Stimulated activated CD4-positive, alpha-beta T cell treated with anti-CD3 and anti-CD28 coated beads, Interleukin-4, amount 100 ng/mL, for 4 hours (primary cell): ENCODE results near the gene WNT11.
A peak's percentile ranks its signal among the peaks of the same experiment; 100 is the strongest.

ENCODE experiments used
- DNase-seq, 2 experiments: peaks; one replicate each; pipeline ENCODE4 v3.0.0-alpha.2; 2020

The WNT11 gene

DNA sequence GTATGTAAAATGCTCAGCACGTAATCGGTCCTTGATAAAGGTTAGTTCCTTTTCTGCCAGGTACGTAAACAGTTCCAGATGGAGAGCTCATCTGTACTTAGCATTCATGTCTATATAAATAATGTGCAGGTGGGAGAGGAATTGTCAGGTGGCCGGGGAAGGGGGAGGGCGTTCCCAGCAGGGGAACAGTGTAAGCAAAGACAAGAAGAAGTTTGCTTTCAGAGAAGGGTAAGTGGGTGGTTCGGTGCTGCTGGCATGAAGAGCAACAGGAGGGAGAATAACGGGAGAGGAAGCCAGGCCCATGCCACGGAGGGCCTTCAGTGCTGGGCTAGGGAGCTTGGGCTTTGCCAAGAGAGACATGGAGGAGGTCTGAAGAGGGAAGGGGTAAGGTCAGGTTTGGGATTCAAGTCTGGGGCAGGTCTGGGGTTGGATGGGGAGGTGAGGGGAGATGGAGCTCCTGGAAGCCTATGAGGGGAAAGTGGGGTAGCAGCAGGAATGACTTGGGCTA, 11.4 kb upstream of the WNT11 start:
- DNase-seq, result no peak

DNA sequence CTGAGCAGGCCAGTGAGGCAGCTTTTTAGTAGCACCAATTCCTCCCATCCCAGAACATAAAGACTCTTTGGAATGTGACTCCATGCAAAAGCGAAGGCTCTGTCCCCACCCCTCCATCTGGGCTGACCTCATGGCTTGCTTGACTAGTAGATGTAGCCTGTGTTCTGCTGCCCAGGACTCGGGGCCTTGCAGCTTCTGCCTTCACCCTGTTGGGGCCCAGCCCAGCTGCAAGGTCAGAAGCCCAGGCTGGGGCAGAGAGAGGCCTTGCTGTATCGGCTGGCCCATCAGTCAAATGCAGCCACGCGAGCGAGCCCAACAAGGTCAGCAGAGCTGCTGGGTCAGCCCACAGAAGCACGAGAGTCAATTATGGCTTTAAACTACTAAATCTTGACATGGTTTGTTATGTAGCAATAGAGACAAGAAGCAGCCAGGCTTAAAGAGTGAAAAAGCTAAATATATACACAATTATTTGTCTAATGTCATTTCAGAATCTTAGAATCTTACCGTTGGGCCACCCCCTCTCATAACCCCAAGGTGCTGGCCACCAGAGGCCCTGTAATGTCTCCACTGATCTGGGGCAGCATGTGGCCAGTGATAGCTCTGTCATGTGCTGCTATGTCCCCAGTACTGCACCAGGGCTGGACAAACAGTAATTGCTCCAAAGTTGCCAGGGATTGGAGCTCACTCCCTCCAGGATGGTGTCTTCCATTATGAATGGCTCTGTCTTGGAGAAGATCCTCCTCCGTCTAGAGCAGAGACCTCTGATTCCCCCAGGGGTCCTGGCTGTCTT, 10.4 kb upstream of the WNT11 start:
- DNase-seq, result no peak

DNA sequence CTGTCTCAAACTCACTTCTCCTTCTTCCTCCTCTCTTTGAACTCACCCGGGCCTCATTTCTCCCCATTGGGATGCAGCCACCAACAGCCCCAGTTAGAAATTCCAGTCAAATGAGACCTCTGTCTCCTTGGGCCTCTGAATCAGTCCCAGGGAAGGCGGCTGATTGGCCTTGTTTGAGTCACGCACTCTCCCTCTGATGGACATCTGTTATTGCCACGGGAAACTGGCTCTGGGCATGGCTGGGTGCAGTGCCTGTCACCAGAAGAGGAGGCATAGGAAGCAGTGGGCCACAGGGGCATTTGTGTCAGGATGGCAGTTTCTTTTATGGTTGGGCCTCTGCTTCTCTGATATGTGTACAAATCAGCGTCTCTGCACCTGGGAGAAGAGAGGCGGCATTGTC, 9.6 kb upstream of the WNT11 start:
- no peak for DNase-seq

DNA sequence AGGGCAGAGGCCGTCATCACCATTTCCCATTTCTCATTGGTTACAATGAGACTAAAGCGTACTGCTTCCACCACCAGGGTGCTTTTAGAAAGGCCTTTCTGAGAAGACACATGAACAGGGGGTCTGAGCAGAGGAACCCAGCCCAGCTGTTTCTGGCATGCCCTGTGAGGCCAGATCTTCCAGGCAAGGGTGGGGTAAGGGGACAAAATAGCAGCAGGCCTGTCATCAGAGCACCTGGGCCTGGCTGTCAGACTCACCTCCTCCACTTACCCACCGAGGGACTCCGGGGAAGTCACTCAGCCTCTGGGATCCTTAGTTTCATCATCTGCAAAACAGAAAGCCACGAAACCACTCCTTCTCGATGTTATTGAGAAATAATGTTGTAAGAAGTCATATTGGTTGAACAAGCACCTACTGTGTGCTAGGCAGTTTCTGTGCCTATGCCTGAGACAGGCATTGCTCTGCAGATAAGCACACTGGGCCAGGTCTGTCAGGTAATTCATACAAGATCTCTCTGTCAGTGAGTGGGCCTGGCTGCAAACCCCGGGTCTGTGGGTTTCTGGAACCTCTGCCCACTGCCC, 8.8 kb upstream of the WNT11 start:
- DNase-seq, result no peak

DNA sequence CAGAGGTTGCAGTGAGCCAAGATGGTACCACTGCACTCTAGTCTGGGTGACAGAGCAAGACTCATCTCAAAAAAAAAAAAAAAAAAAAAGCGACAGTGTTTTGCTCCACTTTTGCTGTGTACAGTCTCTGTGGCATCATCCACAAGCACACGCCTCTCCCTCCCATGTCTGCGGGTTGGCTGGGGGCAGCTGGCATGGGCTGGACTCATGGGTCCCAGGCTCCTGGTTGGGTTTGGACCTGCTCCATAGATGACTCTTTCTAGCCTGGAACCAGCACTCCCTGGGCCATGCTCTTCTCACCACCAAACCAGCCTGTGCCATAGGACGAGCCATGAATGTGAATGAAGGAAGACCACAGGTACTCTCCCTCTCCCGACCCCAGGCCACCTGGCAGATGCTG, 7.9 kb upstream of the WNT11 start:
- DNase-seq, result no peak

DNA sequence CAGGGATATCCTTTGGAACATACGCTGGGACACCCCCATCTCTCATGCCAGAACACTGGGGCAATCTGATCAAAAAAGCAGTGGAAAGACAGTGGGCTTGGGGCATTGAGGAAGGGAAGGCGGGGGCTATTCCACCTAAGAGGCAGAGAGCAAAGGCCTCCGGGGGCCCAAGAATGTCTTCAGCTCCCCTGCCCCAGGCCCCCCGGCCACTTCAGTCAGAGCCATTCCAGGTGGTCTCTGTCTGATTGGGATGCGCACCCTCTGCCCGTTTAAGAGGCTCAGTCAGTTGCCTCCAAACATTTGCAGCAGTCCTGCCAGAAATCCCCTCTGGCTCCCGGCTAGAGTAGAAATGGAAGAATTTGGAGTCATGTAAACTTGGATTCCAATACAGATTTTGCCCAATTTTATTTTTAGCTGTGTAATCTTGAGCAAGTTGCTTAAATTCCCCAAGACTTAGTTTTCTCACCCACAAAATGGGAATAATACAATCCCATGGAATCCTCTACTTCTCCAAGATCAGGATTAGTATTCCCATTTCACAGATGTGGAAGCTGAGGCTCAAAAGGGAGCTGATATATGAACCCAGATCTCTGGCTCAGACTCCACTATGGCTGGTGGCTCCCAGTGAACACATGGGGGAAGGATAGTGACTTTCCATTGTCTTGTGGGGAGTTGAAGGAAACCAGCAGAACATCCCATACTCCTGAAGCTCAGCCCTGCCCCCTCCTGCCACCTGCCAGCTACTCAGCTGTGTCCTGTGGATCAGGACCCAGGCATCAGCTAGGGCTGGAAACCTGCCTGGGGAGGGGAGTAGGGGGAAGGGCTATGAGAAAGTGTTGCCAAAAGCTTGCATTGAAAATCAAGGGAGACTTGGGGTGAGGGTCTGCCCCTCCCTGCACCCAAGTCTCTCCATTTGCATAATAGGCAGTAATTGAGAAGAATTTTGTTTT, 6.1 kb upstream of the WNT11 start:
- DNase-seq, result no peak

DNA sequence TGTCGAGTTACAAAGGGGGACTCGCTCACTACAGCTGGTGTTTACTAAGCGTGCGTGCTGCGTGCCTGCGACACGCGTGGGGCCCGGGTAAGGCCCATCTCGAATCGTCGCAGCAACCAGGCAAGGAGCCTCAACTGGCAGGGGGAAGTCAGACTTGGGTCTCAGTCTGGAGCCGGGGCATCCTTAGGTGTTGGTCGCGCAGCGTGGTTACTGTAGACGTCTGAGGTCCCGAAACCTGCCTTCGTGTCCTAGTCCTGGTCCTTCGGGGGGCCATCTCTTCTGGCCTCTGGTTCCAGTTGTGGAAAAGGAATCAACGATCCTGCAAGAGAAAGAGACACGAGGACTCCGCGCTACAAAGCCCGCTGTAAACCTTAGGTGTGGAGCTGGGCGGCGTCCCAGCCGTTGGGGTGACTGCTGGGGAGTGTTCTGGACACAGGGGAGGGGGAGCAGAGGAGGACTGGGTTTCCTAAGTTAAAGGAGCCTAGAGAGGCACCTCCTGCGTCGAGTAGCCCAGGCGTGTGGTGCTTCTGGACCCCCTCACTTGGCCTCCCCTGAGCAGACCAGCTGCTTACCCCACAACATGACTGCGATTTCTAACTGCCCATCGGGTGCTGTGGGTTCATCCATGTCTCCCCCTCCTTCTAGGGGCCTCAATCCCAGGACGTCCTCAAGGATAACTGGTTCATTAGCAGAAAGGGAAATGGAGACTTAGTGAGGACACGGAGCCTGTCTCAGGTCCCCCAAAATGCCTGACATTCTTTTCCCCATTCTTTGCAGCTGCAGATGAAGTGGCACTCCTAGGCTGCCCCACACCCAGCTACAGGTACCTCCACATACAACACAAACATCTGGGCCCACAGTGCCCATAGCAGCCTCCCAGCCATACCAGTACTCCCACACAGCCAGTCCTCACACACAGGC, 4.9 kb upstream of the WNT11 start:
- DNase-seq, result no peak

DNA sequence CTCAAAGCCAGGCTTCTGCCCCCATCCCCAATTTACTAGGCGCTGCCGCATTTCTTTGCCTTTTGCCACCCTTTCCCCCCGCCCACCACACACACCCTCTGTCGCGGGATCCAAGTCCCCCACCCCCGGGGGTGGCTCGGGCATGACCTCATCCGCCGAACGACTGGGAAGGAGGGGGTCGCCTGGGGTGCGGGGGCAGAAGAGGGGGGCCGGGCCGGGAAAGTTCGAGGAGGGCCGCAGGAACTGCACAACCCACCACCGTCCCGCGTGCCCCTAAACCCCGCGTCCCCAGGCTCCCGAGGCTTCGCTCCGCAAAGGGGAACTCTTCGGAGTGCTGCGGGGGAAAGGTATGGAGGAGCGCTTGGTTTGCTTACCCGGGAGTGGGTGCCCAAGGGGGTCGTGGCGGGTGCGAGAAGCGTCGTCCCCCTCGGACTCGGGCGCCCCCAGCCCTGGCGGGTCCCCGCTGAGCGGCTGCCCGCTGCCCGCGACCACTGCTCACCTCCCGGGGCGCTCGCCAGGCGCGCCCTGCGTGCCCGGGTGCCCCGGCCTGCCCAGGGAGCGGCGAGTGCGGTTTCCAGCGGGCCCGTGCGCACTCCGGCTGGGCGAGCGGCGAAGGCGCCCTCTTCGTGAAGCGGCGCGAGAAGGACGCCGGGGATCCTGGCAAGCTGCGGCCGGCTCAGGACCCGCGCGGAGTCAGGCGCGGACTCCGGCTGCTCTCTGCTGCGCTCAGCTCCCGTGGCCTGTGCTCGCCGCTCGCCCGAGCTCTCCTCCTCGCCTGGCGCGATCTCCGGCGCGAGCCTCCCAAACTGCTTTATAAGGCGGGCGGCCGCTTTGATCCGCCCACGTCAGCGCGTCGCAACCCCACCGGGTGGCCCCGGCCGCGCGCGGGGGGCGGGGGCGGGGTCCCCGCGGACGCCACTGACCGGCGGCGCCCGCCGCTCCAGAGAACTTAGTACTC, 4.0 kb upstream of the WNT11 start:
- peak; percentile 24 to 27 for DNase-seq

DNA sequence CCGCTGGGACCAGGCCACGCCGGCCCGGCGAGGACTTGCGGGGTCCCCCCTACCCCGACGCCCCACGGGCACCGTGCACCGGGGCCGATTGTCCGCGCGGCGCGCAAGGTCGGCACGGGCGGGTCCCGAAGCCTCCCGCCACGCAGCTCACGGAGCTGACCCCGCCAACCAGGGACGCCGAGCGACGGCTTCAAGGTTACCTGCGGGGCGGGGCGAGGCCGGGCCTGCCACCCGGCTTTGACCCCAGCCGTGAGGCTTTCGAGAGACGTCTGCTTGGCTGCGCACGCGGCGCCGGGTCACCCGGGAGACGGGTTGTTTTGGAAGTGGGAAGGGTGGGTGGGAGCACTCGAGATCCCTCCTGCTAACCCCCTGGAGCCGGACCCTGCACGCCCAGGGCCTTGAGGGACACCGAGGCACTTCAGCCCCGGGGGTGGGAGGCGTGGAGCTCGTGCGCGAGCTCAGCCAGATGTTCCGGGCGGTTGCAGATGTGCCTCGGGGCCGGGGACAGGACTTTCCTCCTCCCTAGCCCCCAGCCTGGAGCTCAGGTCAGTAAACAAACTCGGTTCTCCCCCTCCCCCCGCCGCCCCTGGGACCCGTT, 3.2 kb upstream of the WNT11 start:
- peak in 1 of 2 experiments; percentile 22 for DNase-seq

DNA sequence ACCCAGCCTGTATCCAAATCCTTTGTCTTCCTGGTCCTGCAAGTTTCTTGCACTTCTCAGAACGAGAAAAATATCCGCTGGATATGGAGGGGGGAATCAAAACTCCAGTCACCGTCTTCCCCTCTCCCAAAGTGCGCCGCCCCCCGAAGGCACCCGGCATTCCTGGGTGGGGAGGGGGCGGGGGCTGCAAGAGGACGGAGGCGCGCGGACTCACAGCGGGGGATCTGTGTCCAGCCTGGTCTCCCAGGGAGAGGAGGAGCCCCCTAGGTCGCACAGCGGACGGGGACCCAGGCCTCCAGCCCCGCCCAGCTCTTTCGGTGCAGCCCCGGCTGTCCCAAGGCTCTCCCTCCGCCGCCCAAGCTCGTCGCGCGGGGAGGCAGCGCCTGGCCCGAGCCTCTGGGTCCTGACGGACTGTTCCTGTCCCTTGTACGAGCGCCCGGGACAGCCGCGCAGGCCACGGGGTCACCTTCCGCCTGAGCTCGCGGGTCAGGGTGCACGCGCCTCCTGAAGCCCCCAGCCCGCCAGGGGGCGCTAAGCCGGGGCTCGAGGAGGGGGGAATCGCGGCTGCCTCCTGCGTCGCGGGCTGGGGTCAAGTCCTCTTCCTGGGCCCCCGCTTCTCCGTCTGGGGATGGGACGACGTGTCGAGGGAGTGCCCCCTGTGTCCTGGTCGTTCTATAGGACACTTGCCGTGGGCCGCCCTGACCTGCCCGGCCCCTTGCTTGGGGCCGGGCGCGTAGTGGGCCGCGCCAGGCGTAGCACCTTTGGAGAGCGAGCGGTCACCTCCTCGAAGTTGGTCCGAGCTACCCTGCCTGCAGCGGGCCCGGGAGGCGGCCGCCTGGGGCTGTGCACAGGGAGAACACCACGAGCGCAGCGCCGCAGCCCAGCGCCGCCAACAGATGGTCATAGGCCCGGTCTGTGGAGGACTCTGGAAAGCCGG, 2.4 kb upstream of the WNT11 start:
- DNase-seq, result peak; percentile 67 to 81

DNA sequence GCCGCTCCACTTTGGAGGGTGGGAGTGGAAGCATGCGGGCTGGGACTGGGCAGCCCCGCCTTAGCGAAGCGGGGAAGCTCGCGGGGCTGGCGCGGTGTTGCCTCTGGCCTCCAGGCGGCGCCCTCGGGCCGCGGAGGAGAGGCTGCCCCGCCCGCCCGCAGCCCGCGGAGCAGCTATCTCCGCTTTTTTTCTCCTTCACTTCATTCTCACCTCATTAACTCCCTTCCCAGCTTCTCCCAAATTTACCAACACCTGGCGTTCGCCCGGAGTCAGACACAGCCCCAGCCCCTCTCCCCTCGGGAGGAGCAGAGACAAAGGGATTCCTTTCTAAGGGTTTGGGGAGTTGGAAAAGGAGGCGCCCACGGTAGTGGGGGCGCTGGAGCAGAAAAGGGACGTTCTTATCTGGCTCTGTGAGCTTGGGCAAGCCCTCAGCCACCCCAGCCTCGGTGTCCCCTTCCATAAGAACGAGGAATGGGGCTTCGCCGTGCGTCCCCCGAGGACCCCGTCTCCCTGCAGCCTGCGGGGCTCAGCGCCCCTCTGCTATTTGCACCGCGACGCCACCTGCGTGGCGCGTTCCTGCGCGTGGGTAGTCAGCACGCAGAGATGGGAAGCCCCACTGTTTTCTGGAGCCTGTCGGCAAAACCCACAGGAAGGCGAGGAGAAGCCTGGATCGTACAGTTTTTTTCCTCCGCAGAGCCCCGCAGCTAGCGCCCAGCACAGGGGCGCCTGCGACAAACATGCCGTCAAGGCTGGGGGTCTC, 1.5 kb upstream of the WNT11 start:
- DNase-seq, result peak; percentile 67 to 79

DNA sequence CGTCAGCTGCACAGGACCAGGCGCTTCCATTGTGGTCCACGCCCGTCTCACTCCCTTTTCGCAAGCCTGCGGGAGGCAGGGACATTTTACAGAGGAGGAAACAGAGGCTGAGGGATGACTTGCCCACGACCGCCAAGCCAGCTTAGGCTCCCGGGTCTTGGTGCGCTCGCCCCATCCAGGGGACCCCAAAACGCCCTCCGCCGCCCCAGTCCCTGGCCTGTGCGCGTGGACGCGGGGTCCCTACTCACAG, 300 bp downstream of the WNT11 start:
- no peak for DNase-seq

DNA sequence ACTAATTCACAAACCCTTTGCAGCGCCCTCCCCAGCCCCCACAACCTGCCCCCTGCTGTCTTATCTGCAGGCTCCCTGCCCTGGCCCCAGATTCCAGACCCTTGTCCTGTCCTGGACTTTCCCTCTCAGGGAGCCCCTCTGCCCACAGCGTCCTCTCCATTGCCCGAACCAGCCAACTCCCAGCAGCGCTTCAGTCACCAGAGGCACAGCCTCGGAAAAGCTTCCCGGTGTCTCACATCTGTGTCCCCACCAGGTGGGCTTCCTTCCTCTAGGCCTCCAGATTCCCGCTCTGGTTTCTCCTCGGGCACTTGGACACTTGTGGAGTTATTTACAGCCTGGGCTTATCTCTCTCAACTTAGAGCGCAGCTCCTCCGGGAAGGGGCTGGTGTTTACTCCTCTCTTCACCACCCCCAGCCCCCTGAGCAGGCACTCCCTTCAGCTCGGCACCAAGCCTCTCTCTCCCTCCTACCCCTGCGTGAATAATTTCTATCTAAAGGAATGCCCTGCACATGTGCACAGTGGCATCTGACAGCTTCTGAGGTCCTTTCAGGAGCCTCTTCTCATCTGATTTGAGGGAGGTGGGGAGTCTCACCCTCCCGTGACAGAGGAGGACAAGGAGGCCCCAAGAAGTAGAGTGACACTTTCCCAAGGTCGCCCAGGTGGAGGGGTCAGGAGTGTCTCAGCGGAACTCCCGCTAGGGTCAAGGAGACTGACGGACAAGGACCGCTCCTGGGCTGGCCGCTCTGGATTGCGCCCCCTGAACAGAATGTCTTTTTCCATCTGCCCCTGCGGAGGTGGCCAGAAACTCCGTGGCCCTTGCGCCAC, 838 bp downstream of the WNT11 start:
- no peak for DNase-seq

DNA sequence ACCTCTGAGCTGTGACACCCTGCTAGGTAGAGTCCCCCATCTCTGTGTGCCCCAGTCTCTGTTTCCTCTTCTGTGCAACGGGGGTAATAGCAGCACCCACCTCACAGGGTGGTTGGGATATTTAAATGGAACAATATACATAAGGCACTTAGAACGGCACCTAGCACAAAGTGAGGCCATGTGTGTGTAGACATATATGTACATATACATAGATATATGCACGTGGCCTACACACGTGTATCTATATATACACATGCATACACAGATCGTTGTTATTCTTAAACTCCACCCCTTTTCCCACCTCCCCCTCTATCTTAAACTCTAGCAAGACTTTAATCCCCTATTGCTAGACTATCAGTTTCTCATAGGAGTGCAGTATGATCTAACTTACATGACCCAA, 2.4 kb downstream of the WNT11 start:
- no peak for DNase-seq

DNA sequence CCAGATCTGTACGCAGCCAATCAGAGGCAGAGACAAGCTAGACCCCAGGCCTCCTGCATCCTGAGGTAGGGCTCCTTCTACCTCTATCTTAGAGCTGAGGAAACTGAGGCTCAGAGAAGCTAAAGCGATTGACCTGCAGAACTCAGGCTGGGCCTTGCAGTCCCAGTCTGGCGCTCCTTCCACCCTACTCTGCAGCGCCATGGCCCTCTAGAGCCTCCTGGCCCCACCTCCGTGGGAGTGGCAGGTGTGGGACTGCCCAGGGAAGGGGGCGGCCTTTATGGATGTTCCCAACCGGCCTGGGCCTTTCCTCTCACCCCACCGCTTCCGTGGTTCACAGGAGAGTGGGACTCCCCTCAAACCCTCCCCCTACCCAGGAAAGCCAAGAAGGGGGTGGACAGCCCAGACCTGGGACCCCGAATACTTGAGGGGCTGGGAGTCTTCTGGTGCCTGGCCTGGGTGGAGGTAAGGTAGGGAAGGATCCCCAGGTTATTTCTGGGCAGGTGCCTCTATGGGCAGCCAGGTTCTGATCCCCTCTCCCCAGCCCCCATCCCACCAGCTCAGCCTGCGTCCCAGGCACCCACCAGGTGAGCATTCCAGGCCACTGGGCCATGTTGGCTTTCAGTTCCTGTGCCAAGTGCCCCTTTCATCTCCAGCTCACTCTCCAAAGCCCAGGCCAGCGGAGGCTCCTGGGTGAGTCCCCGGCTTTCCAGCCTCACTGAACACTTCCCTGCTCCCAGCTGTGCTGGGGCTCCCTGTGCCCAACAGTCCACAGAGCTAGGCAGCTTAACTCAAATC, 3.0 kb downstream of the WNT11 start:
- no peak for DNase-seq

DNA sequence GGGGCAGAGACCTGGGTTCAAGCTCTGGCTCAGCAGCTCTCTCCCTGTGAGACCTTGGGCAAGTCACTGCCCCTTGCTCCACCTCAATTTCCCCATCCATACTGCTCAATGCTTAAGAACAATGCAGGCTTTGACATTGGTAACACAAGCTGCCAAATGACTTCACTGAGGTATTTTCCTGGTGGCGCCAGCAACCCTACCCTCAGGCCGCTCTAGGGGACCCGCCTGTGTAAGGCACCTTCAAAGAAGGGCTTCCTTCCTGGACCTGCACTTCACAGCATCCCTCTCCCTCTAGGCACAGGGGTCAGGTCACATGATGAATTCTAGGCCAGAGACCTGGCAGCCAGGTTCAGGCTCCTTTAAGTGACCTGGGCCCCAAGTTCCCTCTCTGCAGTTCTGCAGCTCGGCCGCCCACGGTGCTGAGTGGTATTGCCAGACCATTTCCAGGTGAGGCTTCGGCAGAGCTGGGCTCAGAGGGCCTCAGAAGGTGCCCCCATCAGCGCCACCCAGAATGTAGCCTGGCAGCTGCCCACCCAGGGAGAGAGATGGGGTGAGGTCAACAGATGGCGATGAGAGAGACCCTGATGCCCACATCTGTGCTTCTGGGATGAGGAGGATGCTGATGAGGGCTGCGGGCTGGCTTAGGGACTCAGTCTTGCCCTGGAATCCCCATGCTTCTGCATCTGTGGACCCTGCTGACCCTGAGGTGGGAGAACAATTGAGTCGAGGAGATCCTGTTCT, 4.5 kb downstream of the WNT11 start:
- DNase-seq, result no peak

DNA sequence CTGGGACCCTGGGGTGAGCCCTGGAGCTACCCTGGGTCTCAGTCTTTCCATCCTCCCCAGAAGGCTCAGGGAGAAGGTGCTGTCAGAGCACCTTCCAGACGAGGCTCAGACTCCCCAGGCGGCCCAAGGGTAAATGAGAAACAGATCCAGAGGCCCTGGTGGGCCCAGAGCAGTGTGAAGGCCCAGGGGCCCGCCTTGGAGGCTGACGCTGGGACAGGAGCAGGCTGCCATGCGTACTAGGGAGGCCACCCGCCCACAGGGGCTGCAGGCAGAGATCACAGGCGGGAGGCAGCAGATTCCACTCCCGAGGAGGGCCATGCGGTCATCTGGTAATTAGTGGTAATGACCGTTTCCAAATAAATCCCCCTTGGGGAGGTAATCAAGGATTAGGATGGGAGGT, 5.2 kb downstream of the WNT11 start:
- no peak for DNase-seq
